ENCODE results near the gene COX8A.

GRCh38 chr11:63986156-63986931, 11.9 kb downstream of the COX8A start, which contains the start of gene OTUB1:
- TF ChIP-seq POLR2A (IDR thresholded peaks at IDR 0.05) (peak in 1 of 3 donors; percentile 15), CTCF (IDR thresholded peaks at IDR 0.05 in 8 of 11, conservative IDR thresholded peaks at IDR 0.05 in 3 of 11) (peak in 3 of 11 experiments; percentile 4 to 22 (median 16))
